Cerebellar cortex (tissue), 1 donor: ENCODE results near the gene NPEPL1.
"Not testable (repeated sequence)": the region's sequence is repeated elsewhere in the genome, so short reads cannot be mapped to it uniquely, and the experiment has no call there.

Experiments
- DNase-seq: peaks from one replicate; pipeline ENCODE4 v3.0.0-alpha.2; 2015; ENCODE audit warnings: low spot score

NPEPL1 gene

GRCh38 chr20:58743929-58744534 is 51.4 kb downstream of the NPEPL1 start:
- DNase-seq = no peak

DNA sequence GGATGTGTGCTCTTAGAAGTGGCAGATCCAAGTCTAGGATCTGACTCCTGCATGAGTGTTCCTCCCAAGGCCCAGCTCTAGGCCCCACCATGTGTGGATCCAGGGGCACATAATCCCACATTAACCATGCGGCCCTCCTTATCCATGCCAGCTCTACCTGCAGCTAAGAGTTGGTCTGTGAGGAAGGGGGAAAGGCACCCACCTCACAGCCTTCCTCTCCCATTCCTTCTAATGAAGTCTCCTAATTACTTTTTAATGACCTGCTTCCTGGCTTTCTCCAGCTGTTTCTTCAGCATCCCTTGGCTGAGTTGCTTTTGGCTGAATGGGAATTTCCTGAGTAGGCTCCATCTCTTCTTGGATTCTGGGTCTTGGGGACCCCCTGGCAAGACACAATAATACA is 52.2 kb downstream of the NPEPL1 start:
- DNase-seq = no peak

DNA sequence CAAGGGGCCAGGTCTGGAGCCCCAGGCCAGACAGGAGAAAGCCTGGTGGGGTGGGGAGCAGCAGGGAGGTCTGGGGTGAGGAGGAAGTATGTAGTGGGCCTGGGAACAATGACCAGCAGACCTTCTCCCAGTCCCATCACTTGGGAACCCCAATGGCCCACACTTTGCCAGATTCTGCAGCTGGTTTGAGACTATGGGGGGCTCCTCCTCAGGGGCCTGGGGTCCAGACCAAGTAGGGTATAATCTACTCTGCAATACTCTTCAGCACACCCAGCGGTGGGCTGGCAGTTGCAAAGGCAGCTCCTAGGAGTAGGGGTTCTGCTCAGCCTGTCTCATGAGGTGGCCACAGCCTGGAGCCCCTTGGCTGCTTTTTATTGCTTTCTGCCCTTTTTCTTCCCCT is 52.8 kb downstream of the NPEPL1 start:
- DNase-seq = no peak

GRCh38 chr20:58746620-58747019 is 54.0 kb downstream of the NPEPL1 start:
- DNase-seq = peak; percentile 66

DNA sequence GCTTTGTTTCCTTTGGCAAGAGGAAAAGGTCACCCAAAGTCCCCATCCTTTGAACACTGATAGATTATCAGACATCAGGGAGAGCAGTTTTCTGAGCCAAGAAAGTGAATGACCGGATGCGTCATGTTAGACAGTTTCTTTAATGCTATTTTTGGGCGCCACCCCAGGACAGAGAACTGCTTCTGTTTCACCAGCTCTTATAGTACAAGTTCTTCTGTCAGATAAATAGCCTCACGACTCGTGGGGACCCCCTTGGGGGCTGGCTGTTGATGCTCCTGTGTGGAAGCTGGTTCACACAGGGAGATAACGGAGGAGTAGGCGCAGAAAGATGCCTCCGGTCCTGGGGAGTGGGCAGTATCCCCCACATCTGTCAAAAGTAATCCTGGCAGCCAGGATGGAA is 54.6 kb downstream of the NPEPL1 start:
- DNase-seq = no peak

- no peak for DNase-seq
Measured at GRCh38 chr20:58748618-58749017, 56.0 kb downstream of the NPEPL1 start.

DNA sequence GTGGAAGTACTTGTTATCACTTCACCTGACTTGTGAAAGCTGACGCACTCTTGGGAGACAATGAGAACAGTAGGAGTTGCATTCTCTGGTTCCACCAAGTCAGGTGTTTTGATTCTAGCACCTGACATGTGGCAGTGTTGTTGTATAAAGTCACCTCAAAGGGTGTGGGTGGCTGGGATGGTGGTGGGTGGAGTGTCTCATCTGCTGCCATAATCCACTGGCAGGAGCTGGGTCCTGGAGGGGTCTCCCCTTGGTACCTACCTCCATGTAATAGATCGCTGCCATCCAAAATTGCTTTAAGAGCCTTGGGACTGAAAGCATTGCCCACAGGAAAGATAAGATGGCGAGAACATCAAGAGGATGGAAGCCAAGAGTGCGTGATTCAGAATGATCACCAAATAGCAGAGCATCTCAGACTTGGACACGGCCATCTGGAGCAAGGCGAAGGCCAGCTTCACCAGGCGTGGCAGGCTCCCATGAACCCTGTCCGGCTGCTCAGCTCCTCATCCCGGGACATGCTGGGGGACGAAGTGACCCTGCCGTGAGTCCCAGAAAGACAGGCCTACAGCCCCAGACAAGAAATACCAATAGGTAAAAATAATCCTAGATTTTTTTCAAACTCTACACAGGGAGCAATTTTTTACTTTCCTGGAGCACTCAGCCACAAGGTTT is 56.6 kb downstream of the NPEPL1 start:
- no peak for DNase-seq

DNA sequence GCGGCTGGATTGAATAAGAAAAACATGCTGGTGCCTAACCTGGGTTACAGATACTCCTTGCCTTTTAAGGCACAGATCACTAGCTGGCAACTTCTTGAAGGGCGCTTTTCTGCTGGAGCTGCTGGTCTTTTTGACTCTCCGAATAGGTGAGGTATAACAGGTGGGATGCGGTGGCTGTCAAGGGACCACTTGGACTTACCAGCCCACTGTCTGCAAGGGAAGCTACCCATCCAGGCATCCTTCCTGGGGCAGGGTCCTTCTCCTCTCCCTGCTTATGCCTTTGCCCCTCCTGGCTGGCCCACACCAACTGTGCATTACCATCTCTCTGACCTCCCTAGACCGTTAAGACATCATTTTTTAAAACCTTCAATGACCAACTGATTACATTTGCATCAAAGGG is 57.4 kb downstream of the NPEPL1 start:
- DNase-seq = no peak

DNA sequence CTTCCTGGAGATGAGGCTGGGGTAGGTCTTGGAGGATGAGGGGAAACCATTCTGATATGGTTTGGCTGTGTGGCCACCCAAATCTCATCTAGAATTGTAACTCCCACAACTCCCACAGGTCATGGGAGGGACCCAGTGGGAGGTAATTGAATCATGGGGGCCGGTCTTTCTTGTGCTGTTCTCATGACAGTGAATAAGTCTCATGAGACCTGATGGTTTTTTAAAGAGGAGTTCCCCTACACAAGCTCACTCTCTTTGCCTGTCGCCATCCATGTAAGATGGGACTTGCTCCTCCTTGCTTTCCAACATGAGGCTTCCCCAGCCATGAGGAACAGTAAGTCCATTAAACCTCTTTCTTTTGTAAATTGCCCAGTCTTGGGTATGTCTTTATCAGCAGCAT is 58.1 kb downstream of the NPEPL1 start:
- not testable (repeated sequence) for DNase-seq

GRCh38 chr20:58751979-58752378 is 59.4 kb downstream of the NPEPL1 start:
- no peak for DNase-seq

- no peak for DNase-seq
Measured at GRCh38 chr20:58752565-58752964, 60.0 kb downstream of the NPEPL1 start.

GRCh38 chr20:58753267-58753921 is 60.8 kb downstream of the NPEPL1 start:
- DNase-seq = no peak

DNA sequence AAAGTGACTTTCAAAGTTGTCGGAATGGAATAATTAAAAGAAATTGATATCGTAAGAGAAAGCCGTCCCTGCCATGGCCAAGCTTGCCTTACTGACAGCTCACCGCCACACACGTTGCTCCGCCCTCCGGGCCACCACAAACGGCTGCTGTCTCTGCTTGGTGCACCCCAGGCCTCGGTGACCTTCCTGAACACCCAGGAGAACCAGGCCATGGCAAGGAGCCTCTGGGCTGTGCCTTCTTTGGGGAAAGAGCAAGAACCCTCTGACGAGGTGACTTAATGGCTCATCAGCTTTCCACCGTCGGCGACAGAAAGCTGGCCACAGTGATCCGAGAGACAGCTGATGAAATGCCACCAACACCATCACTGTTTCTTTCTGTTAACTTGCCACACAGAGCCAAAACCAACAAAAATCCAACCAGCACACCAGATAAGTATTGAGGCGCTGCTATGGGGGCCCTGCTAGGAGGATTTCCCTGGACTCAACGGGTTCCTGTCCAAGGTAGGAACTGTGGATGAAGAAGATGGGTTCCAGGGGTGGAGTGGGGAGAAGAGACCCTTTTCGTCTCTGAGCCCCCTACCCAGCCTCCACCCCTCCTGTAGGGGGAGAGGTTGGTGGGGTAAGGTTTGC is 61.4 kb downstream of the NPEPL1 start:
- DNase-seq = no peak

- DNase-seq = no peak
Measured at GRCh38 chr20:58754584-58754983, 62.0 kb downstream of the NPEPL1 start.

DNA sequence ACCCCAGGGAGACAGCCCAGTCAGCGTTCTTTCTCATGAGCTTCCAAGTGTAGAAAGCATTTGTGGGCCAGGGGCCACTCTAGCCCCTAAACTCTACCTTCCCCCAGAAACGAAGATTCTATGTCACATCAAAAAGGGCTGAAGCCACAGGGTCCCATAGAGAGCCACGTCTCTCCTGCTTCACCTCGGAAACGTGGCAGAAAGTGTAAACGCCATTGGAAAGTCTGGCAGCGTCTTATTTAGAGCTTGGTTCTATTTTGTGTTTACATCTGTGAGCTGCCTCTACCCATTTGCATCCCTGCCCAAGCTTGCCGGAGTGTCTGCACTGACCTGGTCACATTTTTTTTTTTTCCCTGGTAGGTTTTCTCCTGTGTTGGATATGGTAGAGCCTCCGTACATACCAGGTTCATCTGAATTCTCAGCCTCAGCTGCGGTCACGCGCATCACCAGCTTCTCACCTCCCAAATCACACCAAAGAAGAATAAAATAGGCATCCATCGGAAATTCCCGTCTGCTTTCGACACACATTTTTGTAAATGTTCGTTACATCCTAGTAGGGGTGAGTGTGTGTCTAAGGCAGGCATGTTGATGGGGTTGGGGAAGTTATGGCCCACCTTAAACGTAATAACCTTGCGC is 62.6 kb downstream of the NPEPL1 start:
- DNase-seq = no peak

DNA sequence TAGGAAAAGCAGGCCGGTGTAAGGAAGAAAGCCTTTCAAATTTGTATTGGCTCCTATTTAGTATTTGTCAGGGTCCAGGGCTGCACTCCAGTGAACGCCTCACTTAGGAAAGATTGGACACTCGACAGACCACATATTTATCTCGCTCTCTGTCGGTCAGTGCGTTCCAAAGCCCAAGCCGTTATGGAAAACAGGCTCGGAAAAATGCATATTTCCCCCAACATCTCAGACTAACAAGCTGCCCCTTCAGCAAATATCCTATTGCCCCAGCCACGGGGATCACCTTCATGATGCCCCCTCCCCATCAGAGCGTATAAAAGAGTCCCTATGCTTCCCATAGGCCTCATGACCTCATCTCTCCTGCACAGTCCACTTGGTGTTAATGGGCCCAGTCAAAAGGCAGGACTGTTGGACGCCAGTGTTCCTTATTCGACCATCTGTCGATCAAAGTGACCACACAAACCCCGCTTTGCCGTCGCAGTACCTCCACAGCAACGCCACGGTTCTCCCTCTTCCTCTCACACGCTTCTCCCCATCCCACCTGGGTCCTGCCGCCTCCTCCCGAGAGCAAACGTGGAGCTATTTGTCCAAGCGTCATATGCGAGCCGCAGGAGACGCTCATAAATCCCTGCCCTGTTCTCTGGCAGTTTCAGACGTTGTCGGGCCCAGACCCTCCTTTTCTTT is 63.3 kb downstream of the NPEPL1 start:
- no peak for DNase-seq

- no peak for DNase-seq
Measured at GRCh38 chr20:58756450-58756775, 63.8 kb downstream of the NPEPL1 start.

DNA sequence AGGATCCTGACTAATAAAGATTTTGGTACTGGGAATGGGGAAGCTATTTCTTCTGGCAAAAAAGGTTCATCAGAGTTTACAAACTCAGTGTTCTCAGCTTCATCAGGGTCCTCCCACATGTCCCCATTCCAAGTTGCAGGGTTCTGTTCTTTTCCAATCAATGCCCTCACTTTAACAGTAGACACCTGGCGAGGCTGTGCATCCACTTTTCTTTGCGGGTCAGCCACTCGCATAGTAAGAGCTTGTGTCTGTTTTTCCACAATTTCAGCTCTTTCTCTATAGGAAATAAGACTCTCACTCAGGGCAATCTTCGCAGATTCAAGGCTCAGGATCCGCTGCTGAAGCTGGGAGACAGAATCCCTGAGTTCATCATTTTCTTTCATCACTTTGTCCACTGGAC is 65.0 kb downstream of the NPEPL1 start:
- DNase-seq = not testable (repeated sequence)

GRCh38 chr20:58759947-58760346 is 67.3 kb downstream of the NPEPL1 start:
- DNase-seq = no peak

DNA sequence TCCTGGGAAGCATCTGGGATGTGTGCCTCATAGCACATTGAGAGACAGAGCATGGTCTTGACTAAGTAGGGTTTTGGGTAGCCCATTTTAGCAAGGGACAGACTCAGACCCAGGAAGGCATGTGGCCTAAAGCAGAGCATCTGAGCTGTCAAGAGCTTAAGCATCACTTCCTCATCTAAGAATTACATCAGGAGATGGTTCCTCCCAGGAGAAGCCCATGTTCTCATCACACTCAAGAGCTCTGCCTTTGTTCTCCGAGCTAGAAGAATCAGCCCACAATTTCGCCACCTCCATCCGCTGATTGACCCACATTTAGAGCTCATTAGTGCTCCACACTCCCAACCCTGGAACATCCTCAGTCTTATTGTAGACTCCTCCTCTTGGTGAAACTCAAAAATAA is 68.3 kb downstream of the NPEPL1 start:
- DNase-seq = no peak

GRCh38 chr20:58762120-58762519 is 69.5 kb downstream of the NPEPL1 start:
- no peak for DNase-seq

DNA sequence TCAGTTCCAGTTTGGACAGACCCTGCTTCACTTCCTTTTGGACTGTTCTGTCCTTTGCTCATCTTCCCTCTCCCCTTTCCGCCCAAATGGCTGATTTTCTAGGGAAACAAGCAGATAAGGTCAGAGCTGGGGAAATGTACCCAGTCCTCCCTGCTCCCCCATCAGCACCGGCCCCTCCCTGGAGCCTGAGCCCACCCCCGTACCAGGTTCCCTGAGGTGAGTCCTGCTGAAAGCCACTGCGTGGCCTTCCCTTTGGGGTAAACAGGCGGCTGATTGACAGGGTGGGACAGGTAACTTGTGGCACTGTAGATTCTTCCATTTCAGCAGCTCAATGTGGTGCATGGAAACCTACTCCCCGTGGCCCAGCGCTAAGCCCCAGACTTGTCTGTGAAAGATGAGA is 70.5 kb downstream of the NPEPL1 start:
- DNase-seq = no peak
